ENCODE data around the gene NBAS. TPM values are rescaled to one million over a fixed set of nuclear protein-coding genes. Genes with fewer than 3 reads are reported as not detected.
A peak's percentile ranks its signal among the peaks of the same experiment; 100 is the strongest.

The NBAS gene
- total RNA-seq, 2 experiments from 2014 or later: 30.5 to 31.1 TPM

DNA sequence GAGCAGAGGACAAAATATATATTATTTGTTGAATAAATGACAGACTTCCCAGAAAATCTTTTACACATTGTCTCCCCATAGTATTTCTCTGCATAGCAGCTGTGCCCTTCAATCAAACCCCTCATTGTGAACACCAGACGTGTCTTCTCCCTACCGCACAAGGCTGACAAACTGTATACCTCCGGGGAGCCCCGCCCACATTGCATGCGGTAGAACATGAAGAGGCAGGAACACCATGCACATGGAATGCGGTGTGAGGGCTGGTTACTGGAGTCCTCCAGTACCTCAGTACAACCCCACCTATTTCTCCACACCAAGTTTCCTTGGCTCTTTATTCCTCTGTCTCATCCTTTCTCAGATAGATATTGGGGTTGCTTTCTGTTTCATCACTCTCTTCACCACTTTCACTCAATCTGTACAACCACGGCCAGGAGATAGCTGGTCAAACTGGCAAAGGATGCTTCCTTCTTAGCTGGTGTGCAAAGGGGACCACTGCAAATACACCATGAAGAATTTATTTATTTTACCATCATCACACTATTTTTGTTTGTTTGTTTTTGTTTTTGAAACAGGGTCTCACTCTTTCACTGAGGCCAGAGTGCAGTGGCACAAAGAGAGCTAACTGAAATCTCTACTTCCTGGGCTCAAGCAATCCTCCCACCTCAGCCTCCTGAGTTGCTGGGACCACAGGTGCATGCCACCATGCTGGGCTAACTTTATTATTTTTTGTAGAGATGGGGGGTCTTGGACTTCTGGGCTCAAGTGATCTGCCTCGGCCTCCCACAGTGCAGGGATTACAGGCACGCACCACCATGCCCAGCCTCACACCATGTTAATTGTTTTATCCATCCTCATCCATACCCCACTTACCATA is 2.3 kb upstream of the NBAS start:
- Mint-ChIP-seq H3K4me1 (peaks cover 31% of the 10 kb centered on the region), H3K27ac (no peak overlapping the region), H3K36me3 (ENCODE audit: low read depth) (peaks cover 6% of the 10 kb centered on the region), H3K4me3 (no peak overlapping the region), H3K9me3 (no peaks in the 10 kb centered on the region), H3K27me3 (peaks cover 7% of the 10 kb centered on the region)
- CTCF ChIA-PET: no interaction called here
- POLR2A ChIA-PET: no interaction called here
- DNase-seq: no peak

DNA sequence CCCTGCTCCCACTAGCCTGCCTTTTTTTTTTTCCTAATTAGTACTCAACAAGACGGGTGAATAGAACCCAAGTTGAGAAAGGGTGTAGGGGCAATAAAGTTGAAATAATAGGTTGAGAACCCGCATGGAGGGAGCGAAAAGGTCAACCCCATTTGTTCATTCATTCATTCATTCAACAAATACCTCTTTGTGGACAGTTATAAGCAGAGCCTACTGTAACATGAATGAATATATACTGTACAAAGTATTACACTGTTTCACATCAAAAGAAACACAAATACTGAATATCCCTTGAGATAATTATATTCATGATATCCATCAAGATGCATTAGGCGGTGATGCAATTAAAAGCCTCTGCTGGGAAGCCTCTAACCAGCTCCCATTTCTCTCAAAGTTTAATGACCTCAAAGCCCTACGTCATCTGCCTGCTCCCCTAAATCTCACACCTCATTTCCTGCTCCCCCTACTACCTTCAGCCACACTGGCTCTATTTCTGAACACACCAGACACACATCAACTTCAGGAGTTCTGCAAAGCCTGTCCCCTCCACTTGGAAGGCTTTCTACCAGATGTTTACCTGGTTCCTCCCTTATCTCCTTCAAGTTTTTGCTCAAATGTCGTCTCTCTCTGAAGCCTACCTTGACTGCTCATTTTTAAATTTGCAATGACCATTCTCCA is 1.4 kb upstream of the NBAS start:
- peak overlapping the region; percentile 100 for H3K4me3 Mint-ChIP-seq
- H3K9me3 Mint-ChIP-seq: no peaks in the 10 kb centered on the region
- H3K27ac Mint-ChIP-seq: no peak overlapping the region
- CTCF ChIA-PET: interaction anchor here (0.9 to 3.6 kb wide), 5 partner anchors 12 to 420 kb away, joined by 3 to 17 read pairs (median 5); no protein-coding TSS in a partner anchor
- H3K4me1 Mint-ChIP-seq: peaks cover 36% of the 10 kb centered on the region
- no peak for DNase-seq
- H3K27me3 Mint-ChIP-seq: peaks cover 7% of the 10 kb centered on the region
- H3K36me3 Mint-ChIP-seq (ENCODE audit: low read depth): peaks cover 6% of the 10 kb centered on the region
- POLR2A ChIA-PET: interaction anchor here (1.3 to 2.0 kb wide), 4 partner anchors 22 to 420 kb away, joined by 4 to 20 read pairs (median 5); partner anchors contain the start of gene DDX1

DNA sequence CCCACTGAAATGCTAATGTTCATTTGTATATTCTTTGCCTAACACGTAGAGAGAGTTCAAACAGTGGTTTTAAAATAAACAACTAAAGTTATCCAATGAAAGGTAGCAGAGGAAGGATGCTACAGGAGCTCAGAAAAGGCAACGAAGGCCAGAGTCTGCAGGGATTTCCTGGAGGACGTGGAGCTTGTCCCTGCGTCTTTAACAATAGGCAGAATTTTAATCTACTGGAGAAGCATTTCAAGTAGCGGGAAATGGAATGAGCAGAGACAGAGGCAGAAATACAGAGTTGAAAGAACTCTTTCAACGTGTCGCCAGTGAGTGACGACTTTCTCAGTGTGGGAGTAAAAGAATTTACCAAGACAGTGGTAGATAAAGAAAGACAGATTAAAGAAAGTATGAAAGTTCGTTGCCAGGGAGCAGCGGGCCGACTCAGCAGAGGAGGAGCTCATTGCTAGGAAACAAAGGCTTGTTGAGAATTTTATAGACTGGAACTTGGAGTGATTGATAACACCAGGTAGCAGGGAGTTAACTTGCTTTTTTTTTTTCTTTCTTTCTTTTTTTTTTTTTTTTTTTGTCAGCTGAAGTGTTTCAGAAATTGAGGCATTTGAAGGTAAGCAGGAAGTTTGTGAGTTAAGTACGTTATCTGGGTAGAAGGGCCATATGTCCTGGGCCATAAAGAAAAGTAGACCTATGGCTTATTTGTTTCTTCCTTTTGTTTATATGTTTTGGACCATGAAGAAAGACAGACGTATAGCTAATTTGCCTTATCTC is 625 bp upstream of the NBAS start:
- peak; percentile 24 for DNase-seq
- peaks cover 6% of the 10 kb centered on the region for H3K36me3 Mint-ChIP-seq (ENCODE audit: low read depth)
- no peaks in the 10 kb centered on the region for H3K9me3 Mint-ChIP-seq
- POLR2A ChIA-PET: interaction anchor here (0.8 to 2.0 kb wide), 6 partner anchors 23 to 420 kb away, joined by 3 to 20 read pairs (median 4); partner anchors contain the start of gene DDX1
- H3K27ac Mint-ChIP-seq: peak overlapping the region; percentile 90
- peak overlapping the region; percentile 100 for H3K4me3 Mint-ChIP-seq
- CTCF ChIA-PET: interaction anchor here (0.5 to 3.6 kb wide), 10 partner anchors 12 to 1046 kb away, joined by 3 to 17 read pairs (median 4); no protein-coding TSS in a partner anchor
- H3K27me3 Mint-ChIP-seq: peaks cover 7% of the 10 kb centered on the region
- peaks cover 36% of the 10 kb centered on the region for H3K4me1 Mint-ChIP-seq

DNA sequence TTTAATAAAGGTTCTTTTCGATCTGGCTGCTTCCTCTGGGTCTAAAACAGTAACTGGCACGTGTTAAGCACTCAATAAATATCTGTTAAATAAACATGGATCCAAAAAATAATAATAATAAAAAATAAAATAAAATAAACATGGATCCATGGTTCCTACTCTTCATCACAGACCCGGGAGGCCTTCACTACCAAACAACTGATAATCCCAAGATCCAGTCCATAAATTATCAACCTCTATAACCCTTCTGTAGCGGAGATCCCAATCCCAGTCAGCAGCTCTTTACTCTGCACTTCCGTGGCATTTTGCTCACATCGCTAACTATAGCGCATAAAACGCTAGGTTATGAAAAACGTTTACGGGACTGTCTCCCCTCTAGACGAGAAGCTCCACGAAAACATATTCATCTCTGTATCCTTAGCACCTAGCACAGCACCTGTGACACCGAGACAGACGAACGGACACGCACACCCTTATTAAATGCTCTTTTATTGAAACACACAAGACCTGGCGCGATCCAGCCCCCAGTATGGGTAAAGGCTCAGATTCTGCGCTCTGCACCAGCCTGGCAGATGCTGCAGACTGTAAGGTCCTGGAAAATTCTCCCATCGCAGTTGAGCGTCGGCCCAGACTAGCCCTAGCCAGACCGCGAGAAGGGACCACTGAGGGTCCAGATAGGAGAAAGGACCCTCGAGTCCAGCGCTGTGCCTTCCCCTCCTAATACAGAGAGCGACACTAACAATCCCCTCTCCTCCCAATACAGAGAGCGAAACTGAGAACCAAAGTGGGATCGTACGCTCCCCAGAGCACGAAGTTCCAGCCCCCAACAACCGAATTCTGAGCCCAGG is 770 bp downstream of the NBAS start:
- peaks cover 4% of the 10 kb centered on the region for H3K27me3 Mint-ChIP-seq
- peak overlapping the region; percentile 100 for H3K4me3 Mint-ChIP-seq
- DNase-seq: peak; percentile 29
- CTCF ChIA-PET: interaction anchor here (1.8 to 3.6 kb wide), 2 partner anchors 14 to 17 kb away, joined by 9 to 17 read pairs; no protein-coding TSS in a partner anchor
- POLR2A ChIA-PET: interaction anchor here (0.9 to 2.0 kb wide), 2 partner anchors 16 to 31 kb away, joined by 7 to 20 read pairs; partner anchors contain the start of gene DDX1
- H3K9me3 Mint-ChIP-seq: no peaks in the 10 kb centered on the region
- peak overlapping the region; percentile 90 for H3K27ac Mint-ChIP-seq
- H3K36me3 Mint-ChIP-seq (ENCODE audit: low read depth): peaks cover 11% of the 10 kb centered on the region
- H3K4me1 Mint-ChIP-seq: peaks cover 36% of the 10 kb centered on the region

DNA sequence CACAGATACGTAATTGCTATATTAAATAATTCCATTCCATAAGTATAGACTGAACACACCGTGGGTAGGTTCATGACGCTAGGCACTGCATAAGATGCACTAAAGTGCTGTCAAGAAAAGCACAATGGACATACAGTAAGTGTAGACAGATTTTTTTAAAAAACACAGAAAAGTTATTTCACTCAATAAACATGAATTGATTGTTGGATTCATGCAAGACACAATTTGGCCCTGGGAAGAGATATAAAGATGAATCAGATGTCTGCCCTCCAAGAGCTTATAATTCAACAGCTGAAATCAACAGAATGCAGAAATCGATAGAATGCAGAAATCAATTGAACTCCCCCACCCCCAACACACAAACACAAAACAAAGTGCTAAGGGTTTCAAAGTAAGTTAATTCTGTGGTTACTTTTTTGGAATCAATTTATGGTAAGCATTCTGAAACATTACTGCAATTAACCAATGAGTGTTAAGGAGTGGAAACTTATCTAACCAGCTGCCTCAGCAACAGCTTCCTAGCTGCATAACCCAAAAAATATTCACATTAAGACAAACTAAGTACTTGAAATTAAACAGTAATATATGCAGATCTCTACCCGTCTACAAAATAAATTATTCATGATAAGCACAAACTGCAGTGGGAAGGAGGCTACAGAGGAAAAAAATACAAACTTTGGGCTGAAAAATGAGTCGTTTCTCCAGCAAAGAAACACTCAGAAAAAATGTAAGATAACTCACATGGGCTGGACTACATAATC is 1.6 kb downstream of the NBAS start:
- no peak for DNase-seq
- Mint-ChIP-seq H3K4me1 (peaks cover 39% of the 10 kb centered on the region), H3K9me3 (no peaks in the 10 kb centered on the region), H3K27me3 (no peaks in the 10 kb centered on the region), H3K4me3 (peak overlapping the region; percentile 100), H3K27ac (no peak overlapping the region), H3K36me3 (ENCODE audit: low read depth) (peaks cover 11% of the 10 kb centered on the region)
- ChIA-PET CTCF (interaction anchor here (3.6 kb wide), 1 partner anchor 18 kb away, joined by 17 read pairs; no protein-coding TSS in a partner anchor), POLR2A (no interaction called here)

DNA sequence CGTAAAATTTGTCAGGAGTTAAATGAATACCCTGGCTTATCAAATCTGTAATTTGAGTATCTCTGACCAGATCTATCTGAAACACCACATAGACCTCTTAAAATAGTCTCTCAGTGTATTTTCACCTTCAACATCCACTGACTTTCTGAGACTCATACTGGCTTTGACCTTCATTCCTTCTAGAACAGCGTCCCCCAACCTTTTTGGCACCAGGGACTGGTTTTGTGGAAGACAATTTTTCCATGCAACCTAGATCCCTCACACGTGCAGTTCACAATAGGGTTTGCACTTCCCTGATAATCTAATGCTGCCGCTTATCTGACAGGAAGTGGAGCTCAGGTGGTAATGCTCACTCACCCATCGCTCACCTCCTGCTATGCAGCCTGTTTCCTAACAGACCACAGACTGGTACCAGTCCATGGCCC is 3.2 kb downstream of the NBAS start:
- no peak for DNase-seq
- H3K27ac Mint-ChIP-seq: no peak overlapping the region
- no peaks in the 10 kb centered on the region for H3K27me3 Mint-ChIP-seq
- H3K4me1 Mint-ChIP-seq: peaks cover 40% of the 10 kb centered on the region
- H3K9me3 Mint-ChIP-seq: no peaks in the 10 kb centered on the region
- ChIA-PET CTCF (interaction anchor here (1.6 kb wide), 1 partner anchor 20 kb away, joined by 5 read pairs; no protein-coding TSS in a partner anchor), POLR2A (no interaction called here)
- H3K36me3 Mint-ChIP-seq (ENCODE audit: low read depth): peaks cover 16% of the 10 kb centered on the region
- H3K4me3 Mint-ChIP-seq: no peak overlapping the region

DNA sequence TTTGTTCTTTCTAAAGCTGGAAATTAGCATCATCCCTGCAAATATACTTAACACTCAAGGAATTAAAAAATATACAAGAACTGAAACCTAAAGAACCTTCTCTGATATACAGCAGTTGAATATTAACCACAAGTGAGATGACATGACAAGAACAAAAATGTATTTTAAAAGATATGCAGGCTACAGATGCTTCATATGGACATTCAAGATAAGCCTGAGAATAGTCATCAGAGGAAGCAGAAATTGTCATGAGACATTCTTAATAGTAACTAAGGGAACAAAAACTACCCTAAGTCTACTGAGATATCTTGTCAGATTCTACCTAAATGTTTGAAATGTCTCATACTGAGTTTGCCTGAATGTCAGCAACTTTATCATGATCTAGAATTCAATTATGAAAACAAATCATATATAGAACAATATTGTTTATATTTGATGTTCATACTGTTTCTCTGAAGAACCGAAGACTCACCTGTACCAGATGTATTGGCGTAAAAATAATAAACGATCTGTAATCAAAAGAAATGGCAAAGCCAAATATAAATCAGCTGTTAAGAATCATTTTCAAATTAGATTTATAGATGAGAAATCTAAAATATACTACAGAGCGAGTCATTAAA is 4.7 kb downstream of the NBAS start:
- no peaks in the 10 kb centered on the region for H3K9me3 Mint-ChIP-seq

DNA sequence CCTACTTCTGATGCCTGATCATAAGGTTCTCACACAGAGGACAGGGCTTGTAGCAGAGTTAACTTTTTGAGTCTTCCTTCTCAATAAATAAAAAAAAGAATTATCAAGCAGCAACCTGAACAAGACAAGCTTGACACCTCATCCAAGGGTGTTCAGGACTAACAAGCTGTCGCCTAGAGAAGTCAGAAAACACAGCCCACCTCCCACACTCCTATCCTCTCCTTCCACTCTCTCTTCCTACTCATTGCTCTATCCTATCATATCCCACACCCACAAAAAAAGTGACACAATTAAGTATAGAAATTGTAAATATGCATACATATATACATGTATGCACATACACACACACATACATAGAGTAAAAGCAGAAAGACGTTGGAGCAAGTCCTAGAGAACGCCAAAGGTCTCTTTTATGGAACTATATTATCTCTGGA is 5.4 kb downstream of the NBAS start:
- H3K27me3 Mint-ChIP-seq: no peaks in the 10 kb centered on the region
- CTCF ChIA-PET: interaction anchor here (0.7 to 1.3 kb wide), 2 partner anchors 9 to 393 kb away, joined by 3 read pairs; no protein-coding TSS in a partner anchor
- H3K4me1 Mint-ChIP-seq: peaks cover 26% of the 10 kb centered on the region

More for the DNA sequence above, 4.7 kb downstream of the NBAS start:
- H3K4me1 Mint-ChIP-seq: peaks cover 28% of the 10 kb centered on the region
- CTCF ChIA-PET: interaction anchor here (1.3 kb wide), 1 partner anchor 9 kb away, joined by 3 read pairs; no protein-coding TSS in a partner anchor
- POLR2A ChIA-PET: no interaction called here
- H3K36me3 Mint-ChIP-seq (ENCODE audit: low read depth): peaks cover 19% of the 10 kb centered on the region
- no peak overlapping the region for H3K27ac Mint-ChIP-seq
- no peak overlapping the region for H3K4me3 Mint-ChIP-seq
- H3K27me3 Mint-ChIP-seq: no peaks in the 10 kb centered on the region
- DNase-seq: no peak

DNA sequence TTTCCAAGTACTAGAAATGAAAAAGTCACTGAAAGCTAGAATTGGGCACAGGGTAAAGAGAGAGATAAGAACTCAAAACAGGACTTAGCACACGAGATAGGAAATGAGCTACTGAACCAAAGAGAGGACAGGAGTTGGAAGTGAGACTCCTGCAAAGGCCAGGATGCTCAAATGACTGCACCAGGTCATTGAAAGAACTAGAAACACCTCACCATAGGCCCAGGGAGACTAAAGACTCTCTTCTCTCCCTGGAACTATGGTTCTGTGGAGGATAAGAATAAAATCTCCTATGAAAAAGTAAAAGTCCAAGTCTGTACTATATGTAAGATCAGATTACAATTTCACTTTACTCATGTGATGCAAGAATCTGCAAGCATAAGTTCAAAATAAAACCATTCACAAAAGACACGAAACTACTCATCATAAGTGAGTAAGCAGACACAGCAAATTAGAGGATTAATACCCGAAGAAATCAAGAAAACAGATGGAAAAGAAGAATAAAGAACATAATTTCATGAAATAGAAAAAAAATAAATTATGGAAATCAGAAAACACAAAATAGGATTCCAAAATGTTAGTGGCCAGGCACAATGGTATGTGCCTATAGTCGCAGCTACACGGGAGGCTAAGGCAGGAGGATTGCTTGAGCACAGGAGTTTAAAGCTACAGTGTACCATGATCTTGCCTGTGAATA is 6.5 kb downstream of the NBAS start:
- no peak for DNase-seq
- Mint-ChIP-seq H3K4me3 (no peak overlapping the region), H3K36me3 (ENCODE audit: low read depth) (peaks cover 19% of the 10 kb centered on the region), H3K9me3 (no peaks in the 10 kb centered on the region), H3K27ac (no peak overlapping the region), H3K27me3 (no peaks in the 10 kb centered on the region), H3K4me1 (peaks cover 18% of the 10 kb centered on the region)
- POLR2A ChIA-PET: no interaction called here
- CTCF ChIA-PET: interaction anchor here (0.6 to 1.3 kb wide), 2 partner anchors 8 to 17 kb away, joined by 3 read pairs; no protein-coding TSS in a partner anchor

More for the DNA sequence above, 5.4 kb downstream of the NBAS start:
- H3K4me3 Mint-ChIP-seq: no peak overlapping the region
- POLR2A ChIA-PET: no interaction called here
- no peaks in the 10 kb centered on the region for H3K9me3 Mint-ChIP-seq
- no peak for DNase-seq
- no peak overlapping the region for H3K27ac Mint-ChIP-seq
- peaks cover 19% of the 10 kb centered on the region for H3K36me3 Mint-ChIP-seq (ENCODE audit: low read depth)

DNA sequence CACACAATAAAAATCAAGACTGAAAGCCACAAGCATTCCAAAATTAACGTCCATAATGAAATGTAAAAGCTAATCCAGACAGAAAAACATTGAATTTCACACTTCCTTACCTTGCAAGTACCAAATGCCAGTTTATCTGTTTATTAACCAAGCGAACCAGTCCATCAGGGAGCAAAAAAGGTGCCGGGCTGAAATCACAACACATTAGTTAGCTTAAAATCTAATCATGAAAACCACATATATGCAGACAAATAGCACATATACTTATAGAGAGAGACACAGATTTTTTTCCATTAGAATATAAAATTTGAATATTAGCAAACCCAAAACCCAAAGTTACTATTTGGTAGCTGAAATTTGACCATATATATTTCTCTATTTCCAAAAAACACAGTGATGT is 7.2 kb downstream of the NBAS start:
- H3K27me3 Mint-ChIP-seq: no peaks in the 10 kb centered on the region
- H3K9me3 Mint-ChIP-seq: no peaks in the 10 kb centered on the region
- no peak for DNase-seq
- POLR2A ChIA-PET: no interaction called here
- CTCF ChIA-PET: interaction anchor here (2.1 kb wide), 1 partner anchor 24 kb away, joined by 5 read pairs; no protein-coding TSS in a partner anchor
- no peak overlapping the region for H3K4me3 Mint-ChIP-seq
- H3K36me3 Mint-ChIP-seq (ENCODE audit: low read depth): peaks cover 23% of the 10 kb centered on the region
- no peak overlapping the region for H3K27ac Mint-ChIP-seq
- peaks cover 11% of the 10 kb centered on the region for H3K4me1 Mint-ChIP-seq
